Measurements from ENCODE around the gene KDELR3. TPM values are rescaled to one million over a fixed set of nuclear protein-coding genes. Genes with fewer than 3 reads are reported as not detected.
"Not testable (repeated sequence)": the region's sequence is repeated elsewhere in the genome, so short reads cannot be mapped to it uniquely, and the experiment has no call there.

KDELR3 gene
- polyA plus RNA-seq, 1 donor from 2014 or later: not detected

DNA sequence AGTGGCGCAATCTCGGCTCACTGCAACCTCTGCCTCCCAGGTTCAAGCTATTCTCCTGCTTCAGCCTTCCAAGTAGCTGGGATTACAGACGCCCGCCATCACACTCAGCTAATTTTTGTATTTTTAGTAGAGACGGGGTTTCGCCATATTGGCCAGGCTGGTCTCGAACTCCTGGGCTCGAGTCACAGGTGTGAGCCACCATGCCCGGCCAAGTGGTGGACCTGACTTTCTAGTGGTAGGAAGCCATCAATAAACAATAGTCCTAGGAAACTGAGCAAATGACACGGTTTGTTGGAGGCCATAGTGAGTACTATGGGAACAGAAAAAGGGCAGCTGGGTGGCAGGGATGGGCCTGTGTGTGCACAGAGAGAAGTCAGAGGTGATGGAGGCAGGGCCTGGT is 2.3 kb downstream of the KDELR3 start:
- H3K27me3 ChIP-seq (ENCODE audit: insufficient read depth, low read depth, low read length): peaks cover 22% of the 10 kb centered on the region
- not testable (repeated sequence) for H3F3A ChIP-seq (ENCODE audit: insufficient read depth, low read length, poor library complexity, severe bottlenecking); H3K9me2 ChIP-seq (ENCODE audit: insufficient read depth, low read length); H3K9ac ChIP-seq (ENCODE audit: low read length); H3K36me3 ChIP-seq (ENCODE audit: insufficient read depth, low read length); H3K4me2 ChIP-seq (ENCODE audit: low read length); H3K79me2 ChIP-seq (replicated peaks; ENCODE audit: insufficient read depth, low read length); H3K9me3 ChIP-seq (ENCODE audit: low read length); H3K4me3 ChIP-seq (ENCODE audit: low read length); H3K27ac ChIP-seq (ENCODE audit: low read length); H4K20me1 ChIP-seq (ENCODE audit: insufficient read depth); H2AFZ ChIP-seq (ENCODE audit: low read depth, low read length)

GRCh38 chr22:38471237-38471636 is 3.3 kb downstream of the KDELR3 start:
- no peaks in the 10 kb centered on the region for H3K9me2 ChIP-seq (ENCODE audit: insufficient read depth, low read length)
- H3K4me3 ChIP-seq (ENCODE audit: low read length): no peak overlapping the region
- no peaks in the 10 kb centered on the region for H3K36me3 ChIP-seq (ENCODE audit: insufficient read depth, low read length)
- H3K79me2 ChIP-seq (replicated peaks; ENCODE audit: insufficient read depth, low read length): no peaks in the 10 kb centered on the region
- H3K4me2 ChIP-seq (ENCODE audit: low read length): no peak overlapping the region
- TF ChIP-seq EP300 (conservative IDR thresholded peaks at IDR 0.05; ENCODE audit: poor library complexity, severe bottlenecking) (no peak), POLR2AphosphoS5 (IDR thresholded peaks at IDR 0.05) (no peak), REST (IDR thresholded peaks at IDR 0.05; ENCODE audit: borderline replicate concordance) (no peak), EZH2 (IDR thresholded peaks at IDR 0.05; ENCODE audit: borderline replicate concordance, insufficient read depth, low read length, poor library complexity, severe bottlenecking) (no peak), TAF1 (IDR thresholded peaks at IDR 0.05; ENCODE audit: low read depth) (no peak), MXI1 (conservative IDR thresholded peaks at IDR 0.05; ENCODE audit: poor library complexity, severe bottlenecking) (no peak), SMC3 (conservative IDR thresholded peaks at IDR 0.05; ENCODE audit: poor library complexity) (no peak), RAD21 (conservative IDR thresholded peaks at IDR 0.05) (no peak)
- TF ChIP-seq, protein P1, sequence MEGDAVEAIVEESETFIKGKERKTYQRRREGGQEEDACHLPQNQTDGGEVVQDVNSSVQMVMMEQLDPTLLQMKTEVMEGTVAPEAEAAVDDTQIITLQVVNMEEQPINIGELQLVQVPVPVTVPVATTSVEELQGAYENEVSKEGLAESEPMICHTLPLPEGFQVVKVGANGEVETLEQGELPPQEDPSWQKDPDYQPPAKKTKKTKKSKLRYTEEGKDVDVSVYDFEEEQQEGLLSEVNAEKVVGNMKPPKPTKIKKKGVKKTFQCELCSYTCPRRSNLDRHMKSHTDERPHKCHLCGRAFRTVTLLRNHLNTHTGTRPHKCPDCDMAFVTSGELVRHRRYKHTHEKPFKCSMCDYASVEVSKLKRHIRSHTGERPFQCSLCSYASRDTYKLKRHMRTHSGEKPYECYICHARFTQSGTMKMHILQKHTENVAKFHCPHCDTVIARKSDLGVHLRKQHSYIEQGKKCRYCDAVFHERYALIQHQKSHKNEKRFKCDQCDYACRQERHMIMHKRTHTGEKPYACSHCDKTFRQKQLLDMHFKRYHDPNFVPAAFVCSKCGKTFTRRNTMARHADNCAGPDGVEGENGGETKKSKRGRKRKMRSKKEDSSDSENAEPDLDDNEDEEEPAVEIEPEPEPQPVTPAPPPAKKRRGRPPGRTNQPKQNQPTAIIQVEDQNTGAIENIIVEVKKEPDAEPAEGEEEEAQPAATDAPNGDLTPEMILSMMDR (IDR thresholded peaks at IDR 0.05; ENCODE audit: poor library complexity, severe bottlenecking): no peak
- no peak overlapping the region for H3K27ac ChIP-seq (ENCODE audit: low read length)
- no peak overlapping the region for H3K9ac ChIP-seq (ENCODE audit: low read length)
- peaks cover 22% of the 10 kb centered on the region for H3K27me3 ChIP-seq (ENCODE audit: insufficient read depth, low read depth, low read length)
- no peaks in the 10 kb centered on the region for H3F3A ChIP-seq (ENCODE audit: insufficient read depth, low read length, poor library complexity, severe bottlenecking)
- H3K9me3 ChIP-seq (ENCODE audit: low read length): no peaks in the 10 kb centered on the region
- no peaks in the 10 kb centered on the region for H4K20me1 ChIP-seq (ENCODE audit: insufficient read depth)
- no peak overlapping the region for H2AFZ ChIP-seq (ENCODE audit: low read depth, low read length)

DNA sequence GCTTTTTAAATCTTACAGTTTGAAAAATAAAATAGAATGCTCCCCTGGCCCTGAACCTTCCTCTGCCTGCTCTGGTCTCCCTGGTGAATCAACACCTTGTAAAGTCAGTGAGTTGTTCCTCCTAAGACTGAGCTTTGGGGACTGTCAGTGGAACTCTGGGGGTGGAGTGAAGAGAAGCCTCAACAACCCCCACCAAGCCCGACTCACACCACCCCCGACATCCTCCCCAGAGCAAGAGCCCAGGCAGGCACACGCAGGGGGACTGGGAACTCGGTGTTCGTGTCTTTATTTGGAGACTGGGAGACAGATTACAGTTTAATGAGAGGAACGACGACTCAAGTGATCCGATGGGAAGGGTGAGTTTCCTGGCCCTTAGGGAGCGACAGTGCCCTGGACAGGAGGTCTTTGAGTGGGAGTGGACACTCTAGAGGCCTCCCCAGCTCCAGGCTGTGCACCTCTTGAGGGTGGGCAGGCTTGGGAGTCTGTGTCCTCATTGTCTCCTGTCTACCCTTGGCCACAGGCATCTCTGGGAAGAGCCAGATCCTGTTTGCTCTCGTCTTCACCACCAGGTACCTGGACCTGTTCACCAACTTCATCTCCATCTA is 6.2 kb downstream of the KDELR3 start:
- H3K79me2 ChIP-seq (replicated peaks; ENCODE audit: insufficient read depth, low read length): no peaks in the 10 kb centered on the region
- peaks cover under 1% of the 10 kb centered on the region for H3K27me3 ChIP-seq (ENCODE audit: insufficient read depth, low read depth, low read length)
- no peak overlapping the region for H3K9ac ChIP-seq (ENCODE audit: low read length)
- no peak overlapping the region for H3K4me3 ChIP-seq (ENCODE audit: low read length)
- TF ChIP-seq EZH2 (IDR thresholded peaks at IDR 0.05; ENCODE audit: borderline replicate concordance, insufficient read depth, low read length, poor library complexity, severe bottlenecking): no peak
- TF ChIP-seq, protein P1 (IDR thresholded peaks at IDR 0.05; ENCODE audit: poor library complexity, severe bottlenecking): no peak
- H3K4me2 ChIP-seq (ENCODE audit: low read length): no peak overlapping the region
- H3K9me3 ChIP-seq (ENCODE audit: low read length): no peaks in the 10 kb centered on the region
- H2AFZ ChIP-seq (ENCODE audit: low read depth, low read length): no peak overlapping the region
- no peaks in the 10 kb centered on the region for H3K36me3 ChIP-seq (ENCODE audit: insufficient read depth, low read length)
- H4K20me1 ChIP-seq (ENCODE audit: insufficient read depth): no peaks in the 10 kb centered on the region
- no peak overlapping the region for H3K27ac ChIP-seq (ENCODE audit: low read length)
- no peaks in the 10 kb centered on the region for H3K9me2 ChIP-seq (ENCODE audit: insufficient read depth, low read length)
- no peaks in the 10 kb centered on the region for H3F3A ChIP-seq (ENCODE audit: insufficient read depth, low read length, poor library complexity, severe bottlenecking)
